GM19438 (cell line): ENCODE data around the gene HCFC1.

Source experiments
- ATAC-seq: cut with Tn5 transposase; IDR thresholded peaks from one replicate; pipeline ENCODE4 v1.9.1; 2021; ENCODE audit warnings: low read depth; ENCODE audit not compliant: unreplicated experiment

Gene HCFC1

DNA sequence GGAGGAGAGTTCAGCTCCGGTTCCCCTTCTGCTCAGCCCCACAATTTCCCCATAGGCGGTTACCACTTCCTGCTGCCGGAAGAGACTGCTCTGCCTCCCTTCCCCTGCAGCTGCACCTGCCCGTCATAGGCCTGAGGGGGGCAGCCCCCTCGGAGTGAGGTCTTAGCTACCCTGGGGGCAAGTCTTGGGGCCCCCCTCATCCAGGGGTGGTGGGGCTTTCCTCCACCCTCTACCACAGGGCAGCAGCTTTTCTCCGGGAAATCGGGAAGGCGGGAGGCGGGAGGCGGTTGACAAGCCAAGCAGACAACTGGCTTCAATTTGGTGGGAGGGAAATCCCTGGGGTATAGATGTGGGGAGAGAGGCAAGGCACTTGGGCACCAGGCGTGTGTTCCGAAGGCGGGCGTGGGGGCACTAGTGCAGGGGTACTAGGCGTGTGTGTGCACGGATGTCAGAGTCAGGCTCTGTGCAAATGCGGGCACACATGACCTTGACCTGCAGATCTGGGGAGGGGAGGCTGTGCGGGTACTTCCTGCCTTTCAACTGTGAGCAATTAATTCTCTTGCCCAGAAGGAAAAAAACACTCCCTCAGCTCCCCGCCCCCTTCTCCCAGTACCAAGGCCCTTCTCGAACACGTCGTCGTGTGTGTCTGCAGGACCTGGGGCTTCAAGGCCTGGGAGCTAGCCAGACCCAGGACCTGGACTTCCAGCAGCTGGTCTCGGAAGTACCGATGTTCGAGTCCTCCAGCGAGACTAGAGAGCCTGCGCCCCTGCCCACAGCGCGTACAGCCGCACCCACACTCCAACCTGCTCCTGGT is 44.6 kb downstream of the HCFC1 start:
- ATAC-seq: peak; percentile 44

DNA sequence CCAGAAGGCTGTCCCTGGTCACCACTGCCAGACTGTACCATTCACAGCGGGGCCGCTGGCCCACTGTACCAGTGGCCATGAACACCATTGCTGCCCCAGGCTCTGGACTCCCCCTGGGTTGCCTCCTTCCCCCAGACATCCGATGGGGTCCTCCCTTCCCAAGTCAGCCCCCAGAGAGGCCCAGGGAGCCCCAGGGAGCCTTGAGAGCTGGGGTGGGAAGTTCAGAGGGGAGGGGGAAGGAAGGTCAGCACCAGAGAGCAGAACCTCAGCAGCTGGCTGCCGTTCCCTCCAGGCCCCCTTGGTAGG is 45.1 kb downstream of the HCFC1 start:
- peak; percentile 0 for ATAC-seq

DNA sequence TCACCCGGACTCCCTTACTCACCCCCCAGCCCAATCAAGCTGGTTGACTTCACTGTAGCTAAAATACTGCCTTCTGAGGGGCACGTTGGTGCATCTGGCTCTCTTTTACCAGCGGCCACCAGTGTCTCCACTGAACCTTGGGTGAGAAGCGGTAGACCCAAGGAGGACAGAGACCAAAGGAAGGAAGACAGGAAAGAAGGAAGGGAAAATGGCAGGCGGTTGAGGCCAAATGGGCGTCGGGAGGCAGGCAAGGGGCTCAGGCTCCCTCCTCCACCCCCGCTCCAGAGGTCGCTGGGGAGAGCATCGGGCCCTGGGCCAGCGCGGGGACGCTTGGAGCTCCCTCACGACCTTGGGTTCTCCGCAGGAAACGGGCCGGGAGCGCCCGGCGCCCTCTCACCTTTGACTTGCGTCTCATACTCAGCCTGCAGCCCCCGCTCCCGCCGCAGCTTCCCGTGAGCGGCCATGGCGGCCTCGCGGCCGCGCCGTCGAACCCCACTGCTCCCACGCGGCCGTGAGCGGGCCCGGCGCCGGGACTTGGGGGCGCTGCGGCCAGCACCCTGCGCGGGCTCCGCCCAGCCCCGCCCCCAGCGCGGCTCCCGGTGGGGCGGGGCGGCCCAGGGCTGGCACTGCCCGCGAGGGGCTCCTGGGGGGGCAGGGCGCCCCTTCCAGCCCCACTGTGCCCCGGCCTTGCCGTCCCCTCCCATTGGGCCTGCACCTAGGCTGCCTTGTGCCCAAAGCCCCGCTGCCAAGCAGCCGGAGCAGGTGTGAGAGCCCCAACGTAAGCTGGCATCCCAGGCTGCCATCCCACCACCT is 45.7 kb downstream of the HCFC1 start, which contains the start of gene ARHGAP4:
ARHGAP4 (minus strand) TSS at position 526 of the 813 bp plus-strand sequence; CDS start at position 464, 62 bp downstream.
- no peak for ATAC-seq

- ATAC-seq: no peak
Measured at GRCh38 chrX:153925387-153925738, 46.3 kb downstream of the HCFC1 start.

DNA sequence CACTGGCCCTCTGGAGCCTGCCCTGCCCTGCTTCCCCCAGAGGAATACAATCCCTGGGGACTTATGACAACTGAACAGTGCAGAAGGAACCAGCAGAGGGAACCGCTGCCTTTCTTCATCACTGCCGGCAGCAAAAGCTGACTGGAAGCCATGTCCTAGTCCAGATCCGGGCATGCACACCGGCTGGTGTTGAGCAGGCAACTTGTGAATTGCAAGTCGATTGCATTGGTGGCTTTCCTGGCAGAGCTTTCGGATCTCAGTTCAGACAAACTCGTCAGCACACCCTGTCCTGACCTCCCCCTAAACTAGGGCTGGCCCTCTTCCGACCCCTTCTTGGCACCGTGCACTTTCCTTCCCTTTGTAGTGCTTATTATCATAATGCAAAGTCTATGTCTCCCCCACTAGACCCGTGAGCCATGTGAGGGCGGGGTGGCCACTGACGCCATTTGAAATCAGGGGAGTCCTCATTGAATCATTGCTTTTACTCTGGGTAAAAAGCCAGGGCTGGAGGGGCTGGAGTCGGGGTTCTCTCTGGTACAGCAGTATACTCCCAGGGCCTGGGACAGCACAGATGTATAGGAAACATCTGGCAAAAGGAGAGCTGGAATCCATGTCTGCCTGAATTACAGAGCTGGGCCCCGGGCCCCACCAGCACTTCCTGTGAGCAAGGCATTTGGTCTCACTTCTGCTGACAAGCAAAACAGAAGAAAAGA is 47.3 kb downstream of the HCFC1 start:
- no peak for ATAC-seq

- ATAC-seq: no peak
Measured at GRCh38 chrX:153922932-153923857, 48.4 kb downstream of the HCFC1 start.

- no peak for ATAC-seq
Measured at GRCh38 chrX:153921511-153922446, 49.8 kb downstream of the HCFC1 start.

- ATAC-seq: no peak
Measured at GRCh38 chrX:153921070-153921469, 50.5 kb downstream of the HCFC1 start.

GRCh38 chrX:153920546-153920945 is 51.1 kb downstream of the HCFC1 start:
- no peak for ATAC-seq

DNA sequence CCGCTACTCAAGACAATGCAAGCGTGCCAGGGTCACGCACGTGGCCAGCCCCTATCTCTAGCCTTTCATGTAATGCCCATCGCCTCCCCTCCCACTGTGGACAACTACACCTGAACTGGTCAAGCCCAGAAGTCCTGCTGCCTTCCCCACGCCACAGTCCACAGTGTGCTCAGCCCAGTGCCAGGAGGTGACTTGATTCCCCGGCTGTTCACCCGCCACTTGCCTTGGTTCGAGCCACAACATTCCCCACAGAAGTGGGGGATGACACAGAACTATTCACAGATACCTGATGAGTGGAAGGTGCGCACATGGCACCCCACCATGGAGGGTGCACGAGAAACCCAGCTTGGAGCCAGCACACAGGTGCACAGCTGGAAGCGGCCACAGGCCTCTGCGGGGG is 52.3 kb downstream of the HCFC1 start:
- no peak for ATAC-seq

- ATAC-seq: no peak
Measured at GRCh38 chrX:153917869-153918268, 53.7 kb downstream of the HCFC1 start.

GRCh38 chrX:153913701-153914100 is 57.9 kb downstream of the HCFC1 start:
- no peak for ATAC-seq

GRCh38 chrX:153913211-153913610 is 58.4 kb downstream of the HCFC1 start:
- no peak for ATAC-seq

DNA sequence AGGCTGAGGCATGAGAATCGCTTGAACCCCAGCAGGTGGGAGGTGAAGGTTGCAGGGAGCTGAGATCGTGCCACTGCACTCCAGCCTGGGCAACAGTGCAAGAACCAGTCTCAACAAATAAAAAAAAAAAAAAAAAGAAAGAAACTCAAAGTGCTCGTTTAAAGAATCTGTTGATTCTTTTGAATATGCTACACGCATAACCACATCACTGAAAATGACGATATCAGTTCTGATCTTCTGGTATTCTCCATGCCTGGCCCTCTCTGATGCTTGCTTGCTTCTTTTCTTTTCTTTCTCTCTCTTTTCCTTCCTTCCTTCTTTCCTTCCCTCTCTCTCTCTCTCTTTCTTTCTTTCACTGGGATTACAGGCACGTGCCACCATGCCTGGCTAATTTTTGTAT is 59.8 kb downstream of the HCFC1 start:
- no peak for ATAC-seq

GRCh38 chrX:153910446-153910845 is 61.2 kb downstream of the HCFC1 start:
- no peak for ATAC-seq

DNA sequence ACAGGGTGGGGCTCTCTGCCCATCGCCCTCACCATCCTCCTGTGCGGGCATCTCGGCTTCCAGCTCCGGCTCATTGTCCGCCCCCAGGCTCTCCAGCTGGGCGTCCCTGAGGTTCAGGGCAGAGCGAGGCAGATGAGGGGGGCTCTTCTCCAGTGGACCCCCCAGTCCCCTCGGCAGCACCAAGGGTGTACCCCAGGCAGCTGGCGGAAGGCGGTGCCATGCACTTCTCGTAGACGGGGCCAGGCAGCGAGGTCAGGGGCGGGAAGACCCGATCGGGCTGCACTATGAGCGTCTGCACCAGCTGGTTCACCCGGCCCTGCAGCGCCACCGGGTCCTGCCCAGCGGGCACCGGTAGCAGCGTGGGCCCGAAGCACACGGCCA is 61.6 kb downstream of the HCFC1 start:
- no peak for ATAC-seq

DNA sequence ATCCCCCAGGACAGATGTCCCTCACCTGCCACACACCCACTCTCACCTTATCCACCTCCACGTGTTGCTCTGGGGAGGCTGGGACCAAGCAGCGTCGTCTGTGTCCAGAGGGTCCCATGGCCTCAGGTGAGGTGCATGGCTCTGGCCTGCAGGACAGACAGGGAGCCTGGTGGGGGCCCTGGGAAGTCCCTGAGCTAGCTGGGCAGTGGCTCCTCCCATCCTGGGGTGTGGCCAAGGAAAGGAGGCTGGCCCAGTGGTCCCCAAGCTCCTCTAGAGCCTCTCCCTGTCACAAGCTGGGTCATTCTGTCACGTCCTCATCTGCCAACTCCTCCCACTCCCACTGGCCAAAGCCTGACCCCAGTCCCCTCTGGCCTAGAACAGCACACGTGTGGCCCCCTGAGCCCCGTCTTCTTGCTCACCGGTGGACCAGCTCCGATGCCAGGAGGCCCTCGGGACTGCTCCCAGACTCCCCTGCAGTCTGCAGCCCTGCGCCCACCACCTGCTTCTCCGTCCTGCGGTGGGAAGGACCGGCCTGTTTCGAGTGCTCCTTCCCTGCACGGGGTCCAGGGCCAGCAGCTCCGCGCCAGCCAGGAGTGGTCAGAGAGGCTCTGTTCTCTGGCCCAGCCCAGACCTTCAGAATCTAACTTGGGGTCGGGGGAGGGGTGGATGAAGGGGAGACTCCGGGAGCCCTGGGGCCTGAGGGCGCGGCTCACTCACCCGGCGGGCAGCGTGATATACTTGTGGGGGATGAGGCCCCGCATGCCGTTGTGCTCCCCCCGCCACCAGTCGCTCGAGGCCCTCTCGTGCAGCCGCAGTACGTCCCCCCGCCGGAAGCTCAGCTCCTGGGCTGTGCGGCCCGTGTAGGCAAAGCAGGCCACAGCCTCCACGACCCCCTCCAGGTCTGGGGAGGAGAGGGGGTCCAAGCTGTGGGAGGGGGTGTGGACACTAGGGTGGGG is 62.3 kb downstream of the HCFC1 start:
- ATAC-seq: no peak

DNA sequence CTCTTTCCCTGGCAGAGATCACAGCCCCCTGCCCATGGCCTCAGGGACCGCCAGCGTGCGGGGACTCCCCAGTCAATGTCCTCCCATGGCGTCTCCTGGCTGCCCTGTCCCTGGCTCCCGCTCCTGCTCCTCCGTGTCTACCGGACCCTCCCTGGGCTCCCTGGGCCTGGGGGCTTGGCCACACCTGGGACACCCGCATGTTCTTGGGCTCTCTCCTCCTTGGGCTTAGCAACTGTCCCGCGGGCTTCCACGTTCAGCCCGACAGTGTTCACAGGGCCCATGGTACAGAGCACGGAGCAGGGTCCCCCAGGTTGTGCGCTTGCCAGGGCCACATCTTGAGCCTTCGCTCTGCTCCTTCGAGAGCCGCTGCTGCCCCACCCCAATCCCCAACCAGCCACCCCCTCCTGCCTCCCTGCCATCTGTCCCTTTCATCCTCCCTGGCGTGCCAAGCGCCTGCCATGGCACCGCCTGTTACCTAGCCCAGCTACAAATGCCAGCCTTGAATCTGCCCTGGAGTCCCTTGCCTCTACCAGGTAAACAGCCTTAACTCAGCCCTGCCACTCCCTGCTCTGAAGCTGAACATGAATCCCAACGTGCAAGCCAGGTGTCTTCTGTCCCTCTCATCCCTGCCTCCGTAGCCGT is 63.3 kb downstream of the HCFC1 start:
- no peak for ATAC-seq
